ENCODE results near the gene IGSF9B.

IGSF9B gene

DNA sequence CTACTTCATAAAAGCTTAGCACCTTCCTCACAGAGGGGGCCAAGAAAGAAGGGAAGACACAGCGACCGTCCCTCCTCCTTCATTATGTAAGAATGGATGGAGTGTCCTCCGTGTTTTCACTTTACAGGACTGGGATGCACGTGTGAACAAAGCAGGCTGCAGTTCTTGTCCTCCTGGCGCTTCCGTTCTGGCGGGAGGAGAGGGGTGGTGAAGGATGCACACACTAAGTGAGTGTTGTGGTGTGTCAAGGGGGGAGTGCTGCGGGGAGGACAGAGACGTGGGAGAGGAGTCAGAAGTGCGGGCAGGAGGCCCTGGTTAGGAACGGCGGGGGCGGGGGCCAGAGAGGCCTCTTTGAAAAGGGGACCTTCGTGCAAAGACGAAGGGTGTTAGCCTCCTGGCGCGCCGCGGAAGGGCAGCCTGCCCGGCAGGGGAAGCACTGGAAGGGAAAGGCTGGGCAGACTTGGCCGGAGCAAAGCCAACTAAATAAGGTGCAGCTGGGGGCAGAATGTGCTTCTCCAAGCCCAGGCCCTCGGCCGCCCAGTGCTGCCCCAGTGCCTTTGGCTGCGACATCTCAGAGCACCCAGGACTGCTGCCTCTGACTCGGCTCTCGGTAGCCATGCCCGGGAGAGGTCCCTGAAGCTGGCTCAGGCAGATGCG is 27.0 kb upstream of the IGSF9B start:
- TF ChIP-seq, protein P1, sequence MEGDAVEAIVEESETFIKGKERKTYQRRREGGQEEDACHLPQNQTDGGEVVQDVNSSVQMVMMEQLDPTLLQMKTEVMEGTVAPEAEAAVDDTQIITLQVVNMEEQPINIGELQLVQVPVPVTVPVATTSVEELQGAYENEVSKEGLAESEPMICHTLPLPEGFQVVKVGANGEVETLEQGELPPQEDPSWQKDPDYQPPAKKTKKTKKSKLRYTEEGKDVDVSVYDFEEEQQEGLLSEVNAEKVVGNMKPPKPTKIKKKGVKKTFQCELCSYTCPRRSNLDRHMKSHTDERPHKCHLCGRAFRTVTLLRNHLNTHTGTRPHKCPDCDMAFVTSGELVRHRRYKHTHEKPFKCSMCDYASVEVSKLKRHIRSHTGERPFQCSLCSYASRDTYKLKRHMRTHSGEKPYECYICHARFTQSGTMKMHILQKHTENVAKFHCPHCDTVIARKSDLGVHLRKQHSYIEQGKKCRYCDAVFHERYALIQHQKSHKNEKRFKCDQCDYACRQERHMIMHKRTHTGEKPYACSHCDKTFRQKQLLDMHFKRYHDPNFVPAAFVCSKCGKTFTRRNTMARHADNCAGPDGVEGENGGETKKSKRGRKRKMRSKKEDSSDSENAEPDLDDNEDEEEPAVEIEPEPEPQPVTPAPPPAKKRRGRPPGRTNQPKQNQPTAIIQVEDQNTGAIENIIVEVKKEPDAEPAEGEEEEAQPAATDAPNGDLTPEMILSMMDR (IDR thresholded peaks at IDR 0.05; ENCODE audit: low read depth, low read length, missing control alignments): no peak
- no peak for DNase-seq (ENCODE audit: low read depth)
- H3K4me3 ChIP-seq (ENCODE audit: low read depth, low read length): no peak overlapping the region

GRCh38 chr11:133982876-133983275 is 26.1 kb upstream of the IGSF9B start:
- no peak overlapping the region for H3K4me3 ChIP-seq (ENCODE audit: low read depth, low read length)
- no peak for DNase-seq (ENCODE audit: low read depth)
- TF ChIP-seq, protein P1 (IDR thresholded peaks at IDR 0.05; ENCODE audit: low read depth, low read length, missing control alignments): no peak

GRCh38 chr11:133982151-133982550 is 25.4 kb upstream of the IGSF9B start:
- DNase-seq (ENCODE audit: low read depth): no peak
- H3K4me3 ChIP-seq (ENCODE audit: low read depth, low read length): no peak overlapping the region
- TF ChIP-seq, protein P1 (IDR thresholded peaks at IDR 0.05; ENCODE audit: low read depth, low read length, missing control alignments): no peak

DNA sequence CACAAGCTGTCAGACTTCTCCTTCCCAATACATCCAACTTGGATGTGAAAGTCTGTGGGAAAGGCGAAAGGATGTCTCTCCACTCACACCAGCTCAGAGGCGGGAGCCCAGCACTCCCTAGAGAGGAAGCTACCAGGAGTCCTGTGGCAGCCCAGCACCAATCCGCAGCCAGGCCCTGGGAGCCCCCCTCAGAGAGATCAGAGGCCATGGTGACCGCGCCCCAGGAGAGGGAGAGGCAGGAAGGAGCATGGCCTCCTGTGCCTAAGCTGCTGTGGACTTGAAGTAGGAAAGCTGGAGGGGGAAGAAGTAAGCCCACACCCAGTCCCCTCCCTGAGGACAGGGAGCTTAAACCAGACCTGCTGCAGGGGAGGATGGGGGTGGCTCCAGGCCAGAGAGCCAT is 24.4 kb upstream of the IGSF9B start:
- no peak for DNase-seq (ENCODE audit: low read depth)
- TF ChIP-seq, protein P1 (IDR thresholded peaks at IDR 0.05; ENCODE audit: low read depth, low read length, missing control alignments): no peak
- H3K4me3 ChIP-seq (ENCODE audit: low read depth, low read length): no peak overlapping the region

- TF ChIP-seq, protein P1 (IDR thresholded peaks at IDR 0.05; ENCODE audit: low read depth, low read length, missing control alignments): no peak
- H3K4me3 ChIP-seq (ENCODE audit: low read depth, low read length): no peak overlapping the region
- DNase-seq (ENCODE audit: low read depth): no peak
Observed at GRCh38 chr11:133980665-133981064, 23.9 kb upstream of the IGSF9B start.

DNA sequence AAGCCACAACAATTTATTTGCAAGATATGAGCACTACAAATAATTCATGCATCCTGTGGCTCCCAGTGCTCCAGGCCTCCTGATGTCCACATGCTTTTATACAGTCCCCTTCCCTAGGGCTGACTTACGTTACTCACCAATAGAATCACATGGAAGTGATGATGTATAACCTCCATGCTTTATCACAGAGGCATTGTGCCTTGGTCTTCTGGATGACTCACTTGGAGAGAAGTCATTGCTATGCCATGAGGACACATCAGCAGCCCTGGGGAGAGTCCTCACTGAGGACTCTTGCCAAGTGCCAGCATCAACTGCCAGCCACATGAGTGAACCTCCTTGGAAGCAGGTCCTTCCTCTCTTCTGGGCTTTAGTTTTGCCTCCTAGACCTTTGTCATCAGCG is 22.0 kb upstream of the IGSF9B start:
- no peak overlapping the region for H3K4me3 ChIP-seq (ENCODE audit: low read depth, low read length)
- DNase-seq (ENCODE audit: low read depth): no peak
- TF ChIP-seq, protein P1 (IDR thresholded peaks at IDR 0.05; ENCODE audit: low read depth, low read length, missing control alignments): no peak

DNA sequence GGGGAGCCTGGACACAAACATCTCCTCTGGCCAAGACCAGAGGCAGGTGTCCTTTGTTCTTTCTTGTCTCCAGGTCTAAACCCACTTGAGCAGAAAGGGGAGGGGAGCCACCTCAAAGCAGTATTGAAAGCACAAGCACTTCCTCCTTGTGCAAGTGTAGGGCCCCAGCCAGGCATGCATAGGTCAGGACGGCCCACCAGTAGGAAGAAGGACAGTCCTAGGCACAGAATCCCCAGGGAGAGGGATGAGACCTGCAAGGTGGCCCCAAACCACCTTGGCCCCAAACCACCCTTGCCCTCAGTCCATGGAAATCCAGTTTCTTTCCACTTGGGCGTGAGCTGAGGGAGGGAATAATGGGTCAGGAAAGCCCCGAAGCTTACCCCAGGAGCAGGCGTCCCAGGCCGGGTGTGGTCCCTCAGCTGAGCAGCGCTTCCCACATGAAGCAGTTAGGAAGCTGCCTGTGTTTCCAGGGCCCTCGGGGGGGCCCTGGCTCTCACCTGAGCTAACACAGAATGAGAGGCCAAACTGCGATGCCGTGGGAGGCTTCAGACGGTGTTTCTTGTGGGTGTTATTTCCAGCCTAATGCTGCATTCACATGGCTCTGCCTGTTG is 20.4 kb upstream of the IGSF9B start:
- no peak overlapping the region for H3K4me3 ChIP-seq (ENCODE audit: low read depth, low read length)
- TF ChIP-seq, protein P1 (IDR thresholded peaks at IDR 0.05; ENCODE audit: low read depth, low read length, missing control alignments): no peak
- DNase-seq (ENCODE audit: low read depth): peak; percentile 72
